HG02884 (cell line): ENCODE measurements around the gene MARK1.

ENCODE experiments used
- ATAC-seq: cut with Tn5 transposase; IDR thresholded peaks from one replicate; pipeline ENCODE4 v1.9.1; 2021; ENCODE audit warnings: mild to moderate bottlenecking, moderate library complexity; ENCODE audit not compliant: unreplicated experiment

The MARK1 gene

GRCh38 chr1:220528679-220529501 is 954 bp downstream of the MARK1 start:
- no peak for ATAC-seq

- ATAC-seq = no peak
These were observed 1.6 kb downstream of the MARK1 start for GRCh38 chr1:220529521-220530020.

GRCh38 chr1:220533504-220534109 is 5.7 kb downstream of the MARK1 start:
- no peak for ATAC-seq

GRCh38 chr1:220544901-220545303 is 17.0 kb downstream of the MARK1 start:
- no peak for ATAC-seq

GRCh38 chr1:220550811-220551399 is 23.0 kb downstream of the MARK1 start:
- no peak for ATAC-seq

- no peak for ATAC-seq
These were observed 23.8 kb downstream of the MARK1 start for GRCh38 chr1:220551718-220552117.

GRCh38 chr1:220552672-220553260 is 24.8 kb downstream of the MARK1 start:
- no peak for ATAC-seq

- ATAC-seq = no peak
These were observed 28.7 kb downstream of the MARK1 start for GRCh38 chr1:220556641-220557040.

GRCh38 chr1:220563564-220563963 is 35.6 kb downstream of the MARK1 start:
- ATAC-seq = no peak

GRCh38 chr1:220564216-220564615 is 36.3 kb downstream of the MARK1 start:
- ATAC-seq = no peak

- ATAC-seq = no peak
These were observed 37.7 kb downstream of the MARK1 start for GRCh38 chr1:220565670-220566069.

- ATAC-seq = no peak
These were observed 38.9 kb downstream of the MARK1 start for GRCh38 chr1:220566869-220567268.

GRCh38 chr1:220572416-220572815 is 44.5 kb downstream of the MARK1 start:
- no peak for ATAC-seq

GRCh38 chr1:220573836-220574235 is 45.9 kb downstream of the MARK1 start:
- no peak for ATAC-seq

- ATAC-seq = no peak
These were observed 48.0 kb downstream of the MARK1 start for GRCh38 chr1:220575718-220576497.

GRCh38 chr1:220577926-220578325 is 50.0 kb downstream of the MARK1 start:
- no peak for ATAC-seq

- no peak for ATAC-seq
These were observed 51.4 kb downstream of the MARK1 start for GRCh38 chr1:220579317-220579716.

GRCh38 chr1:220592714-220593113 is 64.8 kb downstream of the MARK1 start:
- no peak for ATAC-seq

GRCh38 chr1:220594356-220594755 is 66.4 kb downstream of the MARK1 start:
- no peak for ATAC-seq

- ATAC-seq = no peak
These were observed 67.2 kb downstream of the MARK1 start for GRCh38 chr1:220595179-220595578.

- ATAC-seq = no peak
These were observed 77.0 kb downstream of the MARK1 start for GRCh38 chr1:220604926-220605325.
